GM20000 (cell line): Measurements from ENCODE around the gene CEP72.

Experiments used
- DNase-seq: peaks from one replicate; pipeline ENCODE4 v3.0.0; 2012; ENCODE audit warnings: low spot score
- CTCF ChIP-seq: IDR thresholded peaks from 2 replicates; pipeline ENCODE4 v1.5.1; 2012; ENCODE audit warnings: mild to moderate bottlenecking, control low read depth; ENCODE audit errors: extremely low read depth, missing control alignments

The CEP72 gene

GRCh38 chr5:666816-667498, 54.8 kb downstream of the CEP72 start:
- TF ChIP-seq CTCF, result no peak
- DNase-seq, result no peak

- no peak for DNase-seq
- no peak for TF ChIP-seq CTCF
Observed at GRCh38 chr5:668283-668995, 56.3 kb downstream of the CEP72 start.

GRCh38 chr5:669111-669841, 57.1 kb downstream of the CEP72 start:
- DNase-seq, result peak; percentile 68
- TF ChIP-seq CTCF, result peak; percentile 47

GRCh38 chr5:669842-670395, 57.8 kb downstream of the CEP72 start:
- TF ChIP-seq CTCF, result no peak
- no peak for DNase-seq

- TF ChIP-seq CTCF, result no peak
- DNase-seq, result no peak
Observed at GRCh38 chr5:670396-671270, 58.5 kb downstream of the CEP72 start.

GRCh38 chr5:671459-672328, 59.6 kb downstream of the CEP72 start:
- peak; percentile 82 for TF ChIP-seq CTCF
- DNase-seq, result peak; percentile 87
